Measurements from ENCODE around the gene ALDH7A1. TPM values are rescaled to one million over a fixed set of nuclear protein-coding genes. Genes with fewer than 3 reads are reported as not detected.
"Not testable (repeated sequence)": the region's sequence is repeated elsewhere in the genome, so short reads cannot be mapped to it uniquely, and the experiment has no call there.

Gene ALDH7A1
- polyA plus RNA-seq, 4 donors: 129 to 177 (median 153) TPM

- no peak for DNase-seq (ENCODE audit: low read depth in 4 of 4, low spot score in 2 of 4)
Measured at GRCh38 chr5:126597156-126597555, 2.1 kb upstream of the ALDH7A1 start.

DNA sequence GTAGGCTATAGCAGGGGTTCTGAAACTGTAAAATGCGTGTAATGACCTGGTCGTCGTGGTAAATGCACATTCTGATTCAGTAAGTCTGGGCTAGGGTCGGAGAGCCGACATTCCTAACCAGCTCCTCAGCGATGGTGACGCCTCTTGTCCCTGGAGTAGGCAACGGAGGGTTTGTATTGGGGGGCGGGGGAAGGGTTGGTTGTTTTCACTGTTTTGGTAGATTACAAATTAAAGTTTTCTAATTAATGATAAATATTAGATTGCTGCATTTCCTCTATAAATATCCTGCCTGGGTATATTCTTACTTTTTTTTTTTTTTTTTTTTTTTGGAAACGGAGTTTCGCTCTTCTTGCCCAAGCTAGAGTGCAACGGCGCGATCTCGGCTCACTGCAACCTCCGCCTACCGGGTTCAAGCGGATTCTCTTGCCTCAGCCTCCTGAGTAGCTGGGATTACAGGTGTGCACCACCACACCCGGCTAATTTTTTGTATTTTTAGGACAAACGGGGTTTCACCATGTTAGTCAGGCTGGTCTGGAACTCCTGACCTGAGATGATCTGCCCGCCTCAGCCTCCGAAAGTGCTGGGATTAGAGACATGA lies 566 bp upstream of the ALDH7A1 start:
- DNase-seq (ENCODE audit: low read depth in 4 of 4, low spot score in 2 of 4): no peak

- no peak for DNase-seq (ENCODE audit: low read depth in 4 of 4, low spot score in 2 of 4)
Measured at GRCh38 chr5:126591549-126591948, 3.5 kb downstream of the ALDH7A1 start.

- no peak for DNase-seq (ENCODE audit: low read depth in 4 of 4, low spot score in 2 of 4)
Measured at GRCh38 chr5:126589536-126590297, 5.3 kb downstream of the ALDH7A1 start.

GRCh38 chr5:126587551-126588390 lies 7.2 kb downstream of the ALDH7A1 start:
- no peak for DNase-seq (ENCODE audit: low read depth in 4 of 4, low spot score in 2 of 4)

- no peak for DNase-seq (ENCODE audit: low read depth in 4 of 4, low spot score in 2 of 4)
Measured at GRCh38 chr5:126583761-126584160, 11.3 kb downstream of the ALDH7A1 start.

DNA sequence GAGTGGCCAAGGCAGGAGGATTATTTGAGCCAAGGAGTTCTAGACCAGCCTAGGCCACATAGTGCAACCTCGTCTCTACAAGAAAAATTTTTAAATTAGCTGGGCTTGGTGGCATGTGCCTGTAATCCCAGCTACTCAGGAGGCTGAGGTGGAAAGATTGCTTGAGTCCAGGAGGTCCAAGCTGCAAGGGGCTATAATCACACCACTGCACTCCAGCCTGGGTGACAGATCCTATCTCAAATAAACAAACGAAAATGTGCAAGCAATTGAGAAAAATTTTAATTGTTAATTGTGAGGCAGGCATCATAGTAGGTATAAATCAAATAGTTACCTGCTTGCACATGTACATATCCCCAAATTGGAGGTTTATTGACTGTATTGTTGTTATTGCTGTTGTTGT lies 15.3 kb downstream of the ALDH7A1 start:
- no peak for DNase-seq (ENCODE audit: low read depth in 4 of 4, low spot score in 2 of 4)

DNA sequence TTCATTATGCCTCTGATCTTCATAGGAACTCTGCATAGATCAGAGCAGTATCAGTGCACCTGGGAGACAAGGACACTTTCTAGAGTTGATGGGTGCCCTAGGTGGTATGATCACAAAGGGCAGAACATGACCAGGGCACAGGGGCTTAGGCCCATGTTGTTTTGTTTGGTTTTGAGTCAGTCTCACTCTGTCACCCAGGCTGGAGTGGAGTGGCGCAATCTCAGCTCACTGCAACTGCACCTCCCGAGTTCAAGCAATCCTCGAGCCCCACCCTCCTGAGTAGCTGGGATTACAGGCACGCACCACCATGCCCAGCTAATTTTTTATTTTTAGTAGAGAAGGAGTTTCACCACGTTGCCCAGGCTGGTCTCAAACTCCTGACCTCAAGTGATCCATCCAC lies 17.6 kb downstream of the ALDH7A1 start:
- no peak for DNase-seq (ENCODE audit: low read depth in 4 of 4, low spot score in 2 of 4)

DNA sequence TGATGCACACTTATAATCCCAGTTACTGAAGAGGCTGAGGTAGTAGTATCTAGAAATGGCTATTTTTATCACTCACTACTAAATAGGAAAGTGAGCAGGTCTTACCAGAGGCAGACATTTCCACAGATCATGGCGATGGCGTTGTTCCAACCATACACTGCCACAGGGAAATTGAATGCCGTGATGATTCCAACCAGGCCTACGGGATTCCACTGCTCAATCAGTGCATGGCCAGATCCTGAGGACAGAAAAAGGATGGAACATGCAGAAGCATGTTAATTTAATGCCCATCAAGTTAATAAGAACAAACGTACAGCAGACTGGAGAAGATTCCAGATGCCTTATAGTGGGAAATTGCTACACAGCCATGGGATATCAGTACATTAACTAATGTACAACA lies 18.0 kb downstream of the ALDH7A1 start:
- no peak for DNase-seq (ENCODE audit: low read depth in 4 of 4, low spot score in 2 of 4)

DNA sequence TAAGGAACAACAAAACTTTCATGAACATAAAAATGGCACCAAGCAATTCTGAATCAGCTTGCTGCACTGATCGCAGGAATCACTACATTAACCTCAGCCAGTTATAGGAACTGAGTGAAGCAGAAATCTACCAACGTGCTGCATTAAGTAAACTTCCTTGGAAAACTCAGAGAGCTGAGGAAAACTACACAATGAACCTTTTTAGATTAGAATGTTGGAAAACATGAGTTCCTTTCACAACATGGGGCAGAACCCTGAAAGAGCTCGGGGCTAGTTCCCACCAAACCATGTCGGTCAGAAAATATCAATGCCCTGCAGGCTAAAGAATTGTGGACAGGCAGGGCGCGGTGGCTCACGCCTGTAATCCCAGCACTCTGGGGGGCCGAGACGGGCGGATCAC lies 19.4 kb downstream of the ALDH7A1 start:
- DNase-seq (ENCODE audit: low read depth in 4 of 4, low spot score in 2 of 4): no peak

DNA sequence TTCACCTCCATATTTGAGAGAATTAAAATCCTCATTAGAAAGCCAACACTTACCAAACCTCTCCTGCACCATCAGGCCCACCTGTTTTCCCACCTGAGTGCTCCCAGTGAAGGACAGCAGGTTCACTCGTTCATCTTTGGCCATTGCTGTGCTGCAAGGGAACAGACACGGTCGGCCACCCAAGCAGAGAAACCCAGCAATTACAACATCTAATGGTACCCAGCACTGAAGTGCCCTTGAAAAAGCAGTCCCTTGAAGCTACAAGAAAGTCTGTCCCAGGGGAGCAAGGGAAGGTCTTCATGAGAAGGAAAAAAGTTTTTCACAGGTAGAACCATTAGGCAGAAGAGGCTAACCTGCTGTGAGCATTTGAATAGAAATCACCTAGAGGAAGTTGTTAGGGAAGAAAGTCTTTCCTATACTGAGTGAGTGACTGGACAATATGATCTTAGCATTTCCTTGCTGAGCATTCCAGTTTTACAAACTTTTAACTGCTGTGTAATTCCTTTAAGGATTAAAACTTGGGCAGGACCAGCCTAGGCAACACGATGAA lies 26.7 kb downstream of the ALDH7A1 start:
- DNase-seq (ENCODE audit: low read depth in 4 of 4, low spot score in 2 of 4): no peak

- DNase-seq (ENCODE audit: low read depth in 4 of 4, low spot score in 2 of 4): no peak
Measured at GRCh38 chr5:126562823-126563222, 32.2 kb downstream of the ALDH7A1 start.

- no peak for DNase-seq (ENCODE audit: low read depth in 4 of 4, low spot score in 2 of 4)
Measured at GRCh38 chr5:126561908-126562307, 33.1 kb downstream of the ALDH7A1 start.

DNA sequence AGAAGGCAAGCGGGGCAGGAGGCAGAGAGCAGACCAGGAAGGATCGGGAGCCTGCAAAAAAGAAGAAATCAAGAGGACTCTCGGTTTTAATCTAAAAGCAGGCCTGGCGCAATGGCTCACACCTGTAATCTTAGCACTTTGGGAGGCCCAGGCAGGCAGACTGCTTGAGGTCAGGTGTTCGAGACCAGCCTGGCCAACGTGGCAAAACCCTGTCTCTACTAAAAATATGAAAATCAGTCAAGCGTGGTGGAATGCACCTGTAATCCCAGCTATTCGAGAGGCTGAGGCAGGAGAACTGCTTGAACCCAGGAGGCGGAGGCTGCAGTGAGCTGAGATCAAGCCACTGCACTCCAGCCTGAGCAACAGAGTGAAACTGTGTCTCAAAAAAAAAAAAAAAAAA lies 39.9 kb downstream of the ALDH7A1 start:
- DNase-seq (ENCODE audit: low read depth in 4 of 4, low spot score in 2 of 4): not testable (repeated sequence)

- no peak for DNase-seq (ENCODE audit: low read depth in 4 of 4, low spot score in 2 of 4)
Measured at GRCh38 chr5:126552614-126553013, 42.4 kb downstream of the ALDH7A1 start.

DNA sequence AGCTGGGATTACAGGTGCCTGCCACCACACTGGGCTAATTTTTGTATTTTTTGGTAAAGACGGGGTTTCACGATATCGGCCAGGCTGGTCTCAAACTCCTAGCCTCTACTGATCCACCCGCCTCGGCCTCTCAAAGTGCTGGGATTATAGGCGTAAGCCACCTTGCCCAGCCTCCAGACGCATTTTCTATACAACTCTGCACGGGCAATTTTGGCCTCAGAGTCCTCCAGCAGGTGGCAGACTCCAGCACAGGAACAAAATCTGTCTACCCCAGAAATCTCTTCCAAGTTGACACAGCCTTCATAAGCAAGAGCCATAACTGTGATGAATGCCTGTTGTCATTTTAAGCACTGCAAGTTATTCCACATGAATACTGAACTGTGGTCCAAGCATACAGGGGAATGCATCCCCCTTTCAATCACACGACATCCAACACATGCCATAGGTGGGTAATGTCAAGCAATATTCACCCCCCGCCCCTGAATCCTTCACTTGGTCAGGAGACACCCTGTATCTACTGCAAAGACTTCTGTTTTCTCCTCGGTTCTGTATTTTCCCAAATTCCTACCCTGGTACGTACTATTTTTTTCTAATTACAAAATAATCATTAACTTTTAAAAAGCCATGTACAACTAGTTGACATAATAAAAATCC lies 50.8 kb downstream of the ALDH7A1 start:
- DNase-seq (ENCODE audit: low read depth in 4 of 4, low spot score in 2 of 4): no peak

- DNase-seq (ENCODE audit: low read depth in 4 of 4, low spot score in 2 of 4): no peak
Measured at GRCh38 chr5:126543660-126544059, 51.4 kb downstream of the ALDH7A1 start.

- DNase-seq (ENCODE audit: low read depth in 4 of 4, low spot score in 2 of 4): no peak
Measured at GRCh38 chr5:126543009-126543408, 52.0 kb downstream of the ALDH7A1 start.

DNA sequence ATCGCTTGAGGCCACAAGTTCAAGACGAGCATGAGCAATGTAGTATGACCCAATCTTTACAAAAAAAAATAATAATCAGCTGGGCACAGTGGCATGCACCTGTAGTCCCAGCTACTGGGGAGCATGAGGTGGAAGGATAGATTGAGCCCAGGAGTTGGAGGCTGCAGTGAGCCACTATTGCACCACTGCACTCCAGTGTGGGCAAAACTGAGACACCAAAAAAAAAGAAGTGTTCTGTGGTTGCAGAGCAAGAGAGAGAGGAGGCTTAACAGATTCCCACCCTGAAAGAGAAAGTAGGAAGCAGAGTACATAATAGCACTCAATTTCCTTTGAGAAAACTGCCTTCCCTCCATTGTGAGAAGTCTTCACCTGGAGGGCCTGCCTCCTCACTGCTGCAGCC lies 52.6 kb downstream of the ALDH7A1 start:
- DNase-seq (ENCODE audit: low read depth in 4 of 4, low spot score in 2 of 4): no peak

- DNase-seq (ENCODE audit: low read depth in 4 of 4, low spot score in 2 of 4): no peak
Measured at GRCh38 chr5:126540631-126541030, 54.4 kb downstream of the ALDH7A1 start.

- no peak for DNase-seq (ENCODE audit: low read depth in 4 of 4, low spot score in 2 of 4)
Measured at GRCh38 chr5:126538579-126538978, 56.4 kb downstream of the ALDH7A1 start.

Data from left renal cortex interstitium (tissue), 4 donors.